ENCODE measurements around the gene BCAP29.

DNA sequence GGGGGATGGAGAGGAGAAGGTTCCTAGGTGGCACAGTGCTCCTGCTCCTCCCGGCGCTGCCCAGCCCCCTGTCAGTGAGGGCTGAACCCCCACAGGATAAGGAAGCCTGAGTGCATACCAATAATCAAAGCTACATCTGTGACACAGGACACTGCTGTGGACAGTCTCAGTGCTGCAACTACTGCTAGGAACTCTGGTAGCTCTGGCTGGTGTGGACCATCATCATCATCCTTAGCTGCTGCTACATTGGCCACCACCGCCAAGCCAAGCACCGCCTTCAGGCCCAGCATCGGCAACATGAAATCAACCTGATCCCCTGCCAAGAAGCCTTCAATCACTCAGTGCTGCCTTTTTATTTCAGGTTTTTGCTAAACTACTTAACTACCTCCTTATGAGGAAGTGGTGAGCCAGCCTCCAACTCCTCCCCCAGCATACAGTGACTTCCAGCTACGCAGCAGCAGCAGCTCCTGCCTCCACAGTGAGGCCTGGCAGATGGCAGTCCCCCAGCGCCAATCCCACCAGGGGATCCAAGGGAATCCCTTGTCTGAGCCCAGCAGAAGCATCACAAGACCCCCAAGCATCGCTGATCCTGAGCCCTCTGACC lies 48.5 kb downstream of the BCAP29 start:
- TF ChIP-seq, protein P1, sequence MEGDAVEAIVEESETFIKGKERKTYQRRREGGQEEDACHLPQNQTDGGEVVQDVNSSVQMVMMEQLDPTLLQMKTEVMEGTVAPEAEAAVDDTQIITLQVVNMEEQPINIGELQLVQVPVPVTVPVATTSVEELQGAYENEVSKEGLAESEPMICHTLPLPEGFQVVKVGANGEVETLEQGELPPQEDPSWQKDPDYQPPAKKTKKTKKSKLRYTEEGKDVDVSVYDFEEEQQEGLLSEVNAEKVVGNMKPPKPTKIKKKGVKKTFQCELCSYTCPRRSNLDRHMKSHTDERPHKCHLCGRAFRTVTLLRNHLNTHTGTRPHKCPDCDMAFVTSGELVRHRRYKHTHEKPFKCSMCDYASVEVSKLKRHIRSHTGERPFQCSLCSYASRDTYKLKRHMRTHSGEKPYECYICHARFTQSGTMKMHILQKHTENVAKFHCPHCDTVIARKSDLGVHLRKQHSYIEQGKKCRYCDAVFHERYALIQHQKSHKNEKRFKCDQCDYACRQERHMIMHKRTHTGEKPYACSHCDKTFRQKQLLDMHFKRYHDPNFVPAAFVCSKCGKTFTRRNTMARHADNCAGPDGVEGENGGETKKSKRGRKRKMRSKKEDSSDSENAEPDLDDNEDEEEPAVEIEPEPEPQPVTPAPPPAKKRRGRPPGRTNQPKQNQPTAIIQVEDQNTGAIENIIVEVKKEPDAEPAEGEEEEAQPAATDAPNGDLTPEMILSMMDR (IDR thresholded peaks at IDR 0.05 in 2 of 3, conservative IDR thresholded peaks at IDR 0.05 in 1 of 3; ENCODE audit: borderline replicate concordance in 1 of 3, insufficient read depth in 1 of 3, low read depth in 2 of 3, low read length in 2 of 3): no peak
- TF ChIP-seq, protein P2, sequence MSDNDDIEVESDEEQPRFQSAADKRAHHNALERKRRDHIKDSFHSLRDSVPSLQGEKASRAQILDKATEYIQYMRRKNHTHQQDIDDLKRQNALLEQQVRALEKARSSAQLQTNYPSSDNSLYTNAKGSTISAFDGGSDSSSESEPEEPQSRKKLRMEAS (IDR thresholded peaks at IDR 0.05): no peak
- TF ChIP-seq SIN3A (IDR thresholded peaks at IDR 0.05; ENCODE audit: low read depth) (no peak), SP1 (IDR thresholded peaks at IDR 0.05; ENCODE audit: low read depth) (no peak), EZH2 (IDR thresholded peaks at IDR 0.05) (no peak), POLR2A (IDR thresholded peaks at IDR 0.05; ENCODE audit: borderline replicate concordance, extremely low read depth, insufficient read depth, insufficient read length) (no peak), CEBPB (IDR thresholded peaks at IDR 0.05; ENCODE audit: low read depth) (no peak)
